ENCODE data around the gene FOXP2.

Gene FOXP2

DNA sequence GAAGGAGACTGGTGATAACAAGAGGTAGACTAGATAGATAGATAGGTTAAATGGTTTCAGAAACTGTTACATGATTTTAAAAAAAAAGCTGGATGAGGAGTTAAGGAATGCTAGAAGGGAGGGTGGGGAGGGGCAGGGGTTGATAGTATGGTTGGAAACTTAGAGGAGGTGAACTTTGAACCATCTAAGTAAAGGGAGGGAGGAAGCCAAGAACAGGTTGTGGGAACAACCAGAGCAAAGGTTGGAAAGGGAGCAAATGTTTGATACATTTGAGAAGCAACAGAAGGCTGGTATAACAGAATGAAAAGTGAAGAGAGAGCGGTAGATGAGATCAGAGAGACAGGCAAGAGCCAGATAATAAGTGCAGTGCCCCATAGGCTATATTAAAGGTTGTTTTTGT, 224.8 kb downstream of the FOXP2 start:
- TF ChIP-seq, protein P1, sequence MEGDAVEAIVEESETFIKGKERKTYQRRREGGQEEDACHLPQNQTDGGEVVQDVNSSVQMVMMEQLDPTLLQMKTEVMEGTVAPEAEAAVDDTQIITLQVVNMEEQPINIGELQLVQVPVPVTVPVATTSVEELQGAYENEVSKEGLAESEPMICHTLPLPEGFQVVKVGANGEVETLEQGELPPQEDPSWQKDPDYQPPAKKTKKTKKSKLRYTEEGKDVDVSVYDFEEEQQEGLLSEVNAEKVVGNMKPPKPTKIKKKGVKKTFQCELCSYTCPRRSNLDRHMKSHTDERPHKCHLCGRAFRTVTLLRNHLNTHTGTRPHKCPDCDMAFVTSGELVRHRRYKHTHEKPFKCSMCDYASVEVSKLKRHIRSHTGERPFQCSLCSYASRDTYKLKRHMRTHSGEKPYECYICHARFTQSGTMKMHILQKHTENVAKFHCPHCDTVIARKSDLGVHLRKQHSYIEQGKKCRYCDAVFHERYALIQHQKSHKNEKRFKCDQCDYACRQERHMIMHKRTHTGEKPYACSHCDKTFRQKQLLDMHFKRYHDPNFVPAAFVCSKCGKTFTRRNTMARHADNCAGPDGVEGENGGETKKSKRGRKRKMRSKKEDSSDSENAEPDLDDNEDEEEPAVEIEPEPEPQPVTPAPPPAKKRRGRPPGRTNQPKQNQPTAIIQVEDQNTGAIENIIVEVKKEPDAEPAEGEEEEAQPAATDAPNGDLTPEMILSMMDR (IDR thresholded peaks at IDR 0.05; ENCODE audit: insufficient read depth, low read length, missing control alignments), result no peak
- ChIA-PET CTCF (no interaction called here), POLR2A (no interaction called here)

DNA sequence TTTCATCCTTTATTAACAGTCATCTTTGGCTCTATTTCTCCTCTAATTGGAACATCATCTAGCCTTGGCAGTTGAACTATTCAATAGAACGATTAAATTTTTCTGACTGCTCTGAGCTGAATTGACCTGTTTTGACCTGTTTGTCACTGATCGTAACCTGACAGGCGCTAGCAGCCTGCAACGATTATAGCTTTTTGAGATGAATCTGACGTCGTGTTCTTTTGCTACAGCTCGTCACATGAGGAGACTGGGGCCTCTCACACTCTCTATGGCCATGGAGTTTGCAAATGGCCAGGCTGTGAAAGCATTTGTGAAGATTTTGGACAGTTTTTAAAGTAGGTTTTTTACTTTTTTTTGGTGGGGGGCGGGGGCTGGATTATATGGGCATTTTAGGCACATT, 229.8 kb downstream of the FOXP2 start:
- ChIA-PET POLR2A (no interaction called here), CTCF (no interaction called here)
- TF ChIP-seq, protein P1 (IDR thresholded peaks at IDR 0.05; ENCODE audit: insufficient read depth, low read length, missing control alignments), result no peak
- no peak overlapping the region for H3K4me3 ChIP-seq (ENCODE audit: low read depth, low read length)
- no peak for DNase-seq (ENCODE audit: low read depth, low spot score)

More for the DNA sequence above, 224.8 kb downstream of the FOXP2 start:
- no peak overlapping the region for H3K4me3 ChIP-seq (ENCODE audit: low read depth, low read length)
- no peak for DNase-seq (ENCODE audit: low read depth, low spot score)

DNA sequence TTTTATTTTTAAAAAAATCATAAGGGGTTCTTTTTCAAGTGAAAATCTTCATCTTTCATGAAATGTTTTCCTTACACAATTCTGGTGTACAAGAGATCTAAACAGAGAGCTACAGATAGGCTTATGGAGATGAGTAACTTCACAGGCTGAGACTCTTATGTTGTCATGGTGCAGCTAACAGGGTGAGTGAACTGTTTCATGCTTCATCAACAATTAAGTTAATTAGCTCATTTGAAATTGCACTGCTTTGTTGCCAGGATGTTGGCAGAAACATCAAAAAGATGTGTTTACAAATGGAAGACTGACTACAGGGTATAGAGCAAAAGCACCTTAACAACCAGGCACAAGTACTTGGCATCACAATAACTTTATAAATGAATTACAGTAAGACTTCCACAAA, 230.8 kb downstream of the FOXP2 start:
- ChIA-PET CTCF (no interaction called here), POLR2A (no interaction called here)
- no peak overlapping the region for H3K4me3 ChIP-seq (ENCODE audit: low read depth, low read length)
- DNase-seq (ENCODE audit: low read depth, low spot score), result no peak
- TF ChIP-seq, protein P1 (IDR thresholded peaks at IDR 0.05; ENCODE audit: insufficient read depth, low read length, missing control alignments), result no peak

DNA sequence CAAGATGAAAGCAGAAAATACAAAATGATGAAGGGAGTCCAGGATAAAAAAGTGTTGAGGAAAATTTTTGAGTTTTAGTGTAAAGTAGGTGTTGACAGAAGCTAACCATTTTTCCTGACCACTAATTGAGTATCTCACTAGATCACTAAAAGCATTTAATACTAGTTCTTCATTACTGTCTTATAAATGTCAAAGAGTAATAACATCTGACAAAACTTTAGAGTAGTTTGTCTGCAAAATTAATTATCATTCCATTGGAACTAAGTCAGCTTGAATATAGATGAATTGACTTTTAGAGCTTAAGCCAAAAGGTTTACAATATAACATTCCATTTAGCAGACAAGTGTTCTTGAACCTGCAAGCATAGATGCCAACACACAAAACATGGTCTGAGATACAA, 232.9 kb downstream of the FOXP2 start:
- TF ChIP-seq, protein P1 (IDR thresholded peaks at IDR 0.05; ENCODE audit: insufficient read depth, low read length, missing control alignments), result no peak
- POLR2A ChIA-PET, result no interaction called here
- no peak for DNase-seq (ENCODE audit: low read depth, low spot score)
- CTCF ChIA-PET, result interaction anchor here (1.5 kb wide), 1 partner anchor 10 kb away, joined by 4 read pairs; no protein-coding TSS in a partner anchor
- H3K4me3 ChIP-seq (ENCODE audit: low read depth, low read length), result no peak overlapping the region

DNA sequence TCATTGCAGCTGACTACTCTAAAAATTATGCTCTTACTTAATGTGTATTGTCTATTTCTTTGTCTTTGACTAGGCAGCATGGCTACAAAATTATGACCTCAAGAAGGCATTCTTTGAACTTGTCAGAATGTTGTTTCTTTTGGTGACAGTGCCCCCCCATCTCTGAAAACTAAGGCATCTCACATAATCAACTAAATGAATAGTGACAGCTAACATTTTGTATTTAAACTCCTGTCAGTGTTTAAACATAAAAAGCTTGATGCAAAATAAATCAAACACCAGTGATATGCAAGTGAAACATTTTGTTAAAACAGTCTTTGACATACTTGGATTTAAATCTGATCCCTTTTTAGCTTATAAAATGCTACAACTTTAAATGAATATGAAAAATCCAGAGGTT, 233.5 kb downstream of the FOXP2 start:
- TF ChIP-seq, protein P1 (IDR thresholded peaks at IDR 0.05; ENCODE audit: insufficient read depth, low read length, missing control alignments), result no peak
- POLR2A ChIA-PET, result no interaction called here
- CTCF ChIA-PET, result interaction anchor here (1.5 kb wide), 1 partner anchor 9 kb away, joined by 4 read pairs; no protein-coding TSS in a partner anchor
- DNase-seq (ENCODE audit: low read depth, low spot score), result no peak
- H3K4me3 ChIP-seq (ENCODE audit: low read depth, low read length), result no peak overlapping the region

DNA sequence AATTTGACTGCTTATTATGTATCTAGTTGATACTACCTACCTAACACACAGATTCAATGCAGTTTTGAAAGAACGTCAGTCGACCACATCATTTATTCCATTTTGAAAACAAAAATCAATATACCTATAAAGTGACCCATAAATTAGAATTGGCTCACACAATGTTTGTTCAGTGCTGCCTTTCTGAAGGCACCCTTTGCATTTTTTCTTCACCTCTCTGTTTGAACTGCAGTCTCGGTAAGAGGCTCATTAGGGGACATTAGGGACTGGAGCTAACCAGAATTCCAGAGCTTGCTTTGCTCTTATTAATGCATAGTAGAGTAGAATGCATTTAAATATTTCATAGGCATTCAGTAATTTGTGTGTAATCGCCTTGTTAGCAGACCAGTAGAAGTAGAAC, 234.1 kb downstream of the FOXP2 start:
- H3K4me3 ChIP-seq (ENCODE audit: low read depth, low read length), result no peak overlapping the region
- CTCF ChIA-PET, result no interaction called here
- no peak for DNase-seq (ENCODE audit: low read depth, low spot score)
- TF ChIP-seq, protein P1 (IDR thresholded peaks at IDR 0.05; ENCODE audit: insufficient read depth, low read length, missing control alignments), result no peak
- POLR2A ChIA-PET, result no interaction called here

Data from AG04449 (cell line).